ENCODE measurements around the gene ALDH8A1. TPM values are rescaled to one million over a fixed set of nuclear protein-coding genes. Genes with fewer than 3 reads are reported as not detected.

Gene ALDH8A1
- total and polyA plus RNA-seq, 11 donors = 0.08 to 0.63 (median 0.23) TPM; not detected in 2

DNA sequence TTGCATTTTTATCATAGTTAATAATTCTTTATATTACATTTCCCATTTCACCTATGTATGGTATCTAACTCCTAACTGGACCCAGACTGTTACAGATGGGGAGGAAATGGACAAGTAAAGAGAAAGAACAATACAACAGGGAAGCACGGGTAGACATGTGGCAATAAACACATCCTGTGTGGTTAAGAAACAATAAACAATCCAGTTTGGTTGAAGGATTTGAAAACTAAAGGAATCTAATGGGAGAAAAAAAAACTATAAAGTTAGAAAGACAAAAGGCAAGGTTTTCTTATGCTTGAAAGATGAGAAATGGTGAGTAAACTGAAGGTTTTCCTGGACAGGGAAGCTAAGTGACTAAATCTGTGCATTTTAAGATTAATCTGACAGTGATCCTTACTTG lies 34.9 kb upstream of the ALDH8A1 start:
- no peaks in the 10 kb centered on the region for H3K27me3 ChIP-seq
- no peaks in the 10 kb centered on the region for H3K9me3 ChIP-seq
- no peaks in the 10 kb centered on the region for H3K4me1 ChIP-seq
- intact Hi-C loops (cut with DNase I) = no loop called here
- no peak for DNase-seq
- H3K4me3 ChIP-seq = no peak overlapping the region
- 54 to 57% (median 55%) methylated on average over 1 of the region's 1 CpG for WGBS, 4 donors
- peaks cover 0 to 94% (median 59%) of the 10 kb centered on the region in 9 donors for H3K36me3 ChIP-seq
- H3K27ac ChIP-seq = no peak overlapping the region
- no peak for ATAC-seq
- TF ChIP-seq, protein P1, sequence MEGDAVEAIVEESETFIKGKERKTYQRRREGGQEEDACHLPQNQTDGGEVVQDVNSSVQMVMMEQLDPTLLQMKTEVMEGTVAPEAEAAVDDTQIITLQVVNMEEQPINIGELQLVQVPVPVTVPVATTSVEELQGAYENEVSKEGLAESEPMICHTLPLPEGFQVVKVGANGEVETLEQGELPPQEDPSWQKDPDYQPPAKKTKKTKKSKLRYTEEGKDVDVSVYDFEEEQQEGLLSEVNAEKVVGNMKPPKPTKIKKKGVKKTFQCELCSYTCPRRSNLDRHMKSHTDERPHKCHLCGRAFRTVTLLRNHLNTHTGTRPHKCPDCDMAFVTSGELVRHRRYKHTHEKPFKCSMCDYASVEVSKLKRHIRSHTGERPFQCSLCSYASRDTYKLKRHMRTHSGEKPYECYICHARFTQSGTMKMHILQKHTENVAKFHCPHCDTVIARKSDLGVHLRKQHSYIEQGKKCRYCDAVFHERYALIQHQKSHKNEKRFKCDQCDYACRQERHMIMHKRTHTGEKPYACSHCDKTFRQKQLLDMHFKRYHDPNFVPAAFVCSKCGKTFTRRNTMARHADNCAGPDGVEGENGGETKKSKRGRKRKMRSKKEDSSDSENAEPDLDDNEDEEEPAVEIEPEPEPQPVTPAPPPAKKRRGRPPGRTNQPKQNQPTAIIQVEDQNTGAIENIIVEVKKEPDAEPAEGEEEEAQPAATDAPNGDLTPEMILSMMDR (IDR thresholded peaks at IDR 0.05) = no peak
- no peak for TF ChIP-seq POLR2A (IDR thresholded peaks at IDR 0.05)

DNA sequence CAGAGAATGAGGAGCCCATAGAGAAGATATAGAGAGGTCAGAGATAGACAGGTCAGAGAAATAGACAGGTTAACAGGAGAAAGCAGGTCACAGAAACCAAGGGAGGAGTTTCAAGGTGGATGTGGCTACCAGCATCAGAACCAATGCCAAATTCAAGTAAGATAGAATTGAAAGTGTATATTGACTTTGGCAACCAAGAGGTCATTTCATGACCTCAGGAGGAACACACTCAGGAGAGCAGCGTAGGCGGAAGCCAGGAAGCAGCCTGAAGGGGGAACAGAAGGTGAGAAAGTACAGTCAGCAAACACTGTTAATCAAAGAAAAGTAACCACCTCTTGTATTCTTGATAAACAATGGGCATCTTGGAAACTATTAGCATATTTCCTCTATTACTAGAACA lies 33.9 kb upstream of the ALDH8A1 start:
- TF ChIP-seq, protein P1 (IDR thresholded peaks at IDR 0.05) = no peak
- TF ChIP-seq POLR2A (IDR thresholded peaks at IDR 0.05) = no peak
- peaks cover 0 to 96% (median 69%) of the 10 kb centered on the region in 9 donors for H3K36me3 ChIP-seq
- ATAC-seq = no peak

GRCh38 chr6:134982161-134982560 lies 32.3 kb upstream of the ALDH8A1 start:
- H3K27ac ChIP-seq = no peak overlapping the region
- H3K4me1 ChIP-seq = no peaks in the 10 kb centered on the region
- no peak overlapping the region for H3K4me3 ChIP-seq
- no peaks in the 10 kb centered on the region for H3K9me3 ChIP-seq
- DNase-seq (no peak), ATAC-seq (no peak)
- no peaks in the 10 kb centered on the region for H3K27me3 ChIP-seq
- WGBS, 4 donors = 89 to 96% (median 94%) methylated on average over 3 of the region's 3 CpGs
- intact Hi-C loops (cut with DNase I) = no loop called here
- no peak for TF ChIP-seq POLR2A (IDR thresholded peaks at IDR 0.05)
- TF ChIP-seq, protein P1 (IDR thresholded peaks at IDR 0.05) = no peak
- peaks cover 0 to 100% (median 79%) of the 10 kb centered on the region in 9 donors for H3K36me3 ChIP-seq

More for the DNA sequence above, 33.9 kb upstream of the ALDH8A1 start:
- H3K27me3 ChIP-seq = no peaks in the 10 kb centered on the region
- H3K4me3 ChIP-seq = no peak overlapping the region
- no peaks in the 10 kb centered on the region for H3K4me1 ChIP-seq
- no peak for DNase-seq
- WGBS, 4 donors = 91 to 93% (median 93%) methylated on average over 2 of the region's 2 CpGs
- intact Hi-C loops (cut with DNase I) = no loop called here
- H3K9me3 ChIP-seq = no peaks in the 10 kb centered on the region
- H3K27ac ChIP-seq = no peak overlapping the region

DNA sequence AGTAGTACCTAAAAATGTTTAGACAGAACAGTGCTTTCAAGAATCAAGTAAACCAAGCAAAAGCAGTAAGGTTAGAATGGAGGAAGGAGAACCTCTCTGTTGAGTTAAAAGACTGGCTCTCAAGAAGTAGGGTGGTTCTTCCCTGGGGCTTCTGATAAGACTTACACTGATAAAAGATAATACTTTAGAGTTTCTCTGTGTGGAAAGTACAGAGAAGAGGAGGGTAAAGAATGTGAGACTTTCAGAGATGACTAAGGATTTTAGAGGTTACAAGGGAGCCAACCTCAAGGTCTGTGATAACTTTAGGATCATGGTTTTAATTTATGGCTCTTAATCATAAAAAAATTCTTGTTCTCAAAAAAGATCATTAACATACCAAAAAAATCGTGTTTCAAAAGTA lies 30.9 kb upstream of the ALDH8A1 start:
- no peaks in the 10 kb centered on the region for H3K27me3 ChIP-seq
- H3K27ac ChIP-seq = no peak overlapping the region
- 78 to 82% (median 80%) methylated on average over 1 of the region's 1 CpG for WGBS, 4 donors
- ATAC-seq (no peak), DNase-seq (no peak)
- H3K9me3 ChIP-seq = no peaks in the 10 kb centered on the region
- peaks cover 0 to 100% (median 80%) of the 10 kb centered on the region in 9 donors for H3K36me3 ChIP-seq
- intact Hi-C loops (cut with DNase I) = no loop called here
- TF ChIP-seq, protein P1 (IDR thresholded peaks at IDR 0.05) = no peak
- no peak for TF ChIP-seq POLR2A (IDR thresholded peaks at IDR 0.05)
- H3K4me1 ChIP-seq = no peaks in the 10 kb centered on the region
- no peak overlapping the region for H3K4me3 ChIP-seq
